PC-3 (cell line): ENCODE measurements around the gene RSPO4.

Source experiments
- EZH2 ChIP-seq: fragments of 300-600 bp; sonication (generic); IDR thresholded peaks from one replicate; pipeline ENCODE4 v1.6.1; 2017; ENCODE audit warnings: antibody characterized with exemption, mild to moderate bottlenecking, low read length; ENCODE audit not compliant: unreplicated experiment
- TF ChIP-seq, protein P1 (sequence below): fragments of 300-600 bp; sonication (generic); conservative IDR thresholded peaks from 2 replicates; pipeline ENCODE4 v1.5.1; 2017; ENCODE audit warnings: antibody characterized with exemption, low read depth, mild to moderate bottlenecking, low read length

DNA sequence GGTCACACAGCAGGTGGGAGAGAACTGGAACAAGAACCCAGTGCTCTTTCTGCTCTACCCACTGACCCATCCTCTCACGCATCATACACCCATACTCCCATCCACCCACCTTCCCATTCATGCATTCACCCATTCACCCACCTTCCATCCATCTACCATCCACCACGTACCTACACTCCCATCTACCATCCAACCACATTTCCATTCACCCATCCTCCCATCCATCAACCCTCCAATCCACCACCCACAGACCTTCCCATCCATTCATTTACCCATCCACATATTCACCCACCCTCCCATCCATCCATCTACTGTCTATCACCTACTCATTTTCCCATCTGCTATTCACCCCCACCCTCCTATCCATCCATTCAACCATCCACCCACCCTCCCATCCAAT is 17.2 kb upstream of the RSPO4 start:
- TF ChIP-seq, protein P1, sequence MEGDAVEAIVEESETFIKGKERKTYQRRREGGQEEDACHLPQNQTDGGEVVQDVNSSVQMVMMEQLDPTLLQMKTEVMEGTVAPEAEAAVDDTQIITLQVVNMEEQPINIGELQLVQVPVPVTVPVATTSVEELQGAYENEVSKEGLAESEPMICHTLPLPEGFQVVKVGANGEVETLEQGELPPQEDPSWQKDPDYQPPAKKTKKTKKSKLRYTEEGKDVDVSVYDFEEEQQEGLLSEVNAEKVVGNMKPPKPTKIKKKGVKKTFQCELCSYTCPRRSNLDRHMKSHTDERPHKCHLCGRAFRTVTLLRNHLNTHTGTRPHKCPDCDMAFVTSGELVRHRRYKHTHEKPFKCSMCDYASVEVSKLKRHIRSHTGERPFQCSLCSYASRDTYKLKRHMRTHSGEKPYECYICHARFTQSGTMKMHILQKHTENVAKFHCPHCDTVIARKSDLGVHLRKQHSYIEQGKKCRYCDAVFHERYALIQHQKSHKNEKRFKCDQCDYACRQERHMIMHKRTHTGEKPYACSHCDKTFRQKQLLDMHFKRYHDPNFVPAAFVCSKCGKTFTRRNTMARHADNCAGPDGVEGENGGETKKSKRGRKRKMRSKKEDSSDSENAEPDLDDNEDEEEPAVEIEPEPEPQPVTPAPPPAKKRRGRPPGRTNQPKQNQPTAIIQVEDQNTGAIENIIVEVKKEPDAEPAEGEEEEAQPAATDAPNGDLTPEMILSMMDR: no peak
- TF ChIP-seq EZH2: no peak
